Measurements from ENCODE around the gene KCTD6.
A peak's percentile ranks its signal among the peaks of the same experiment; 100 is the strongest.

The KCTD6 gene

GRCh38 chr3:58485801-58486435, 6.0 kb upstream of the KCTD6 start:
- DNase-seq (ENCODE audit: low read depth in 2 of 2) = no peak

- DNase-seq (ENCODE audit: low read depth in 2 of 2) = no peak
These were observed 4.6 kb upstream of the KCTD6 start for GRCh38 chr3:58487140-58487886.

- DNase-seq (ENCODE audit: low read depth in 2 of 2) = no peak
These were observed 2.9 kb upstream of the KCTD6 start for GRCh38 chr3:58488967-58489366.

- no peak for DNase-seq (ENCODE audit: low read depth in 2 of 2)
These were observed 915 bp upstream of the KCTD6 start for GRCh38 chr3:58490860-58491501.

GRCh38 chr3:58492494-58492905, 604 bp downstream of the KCTD6 start:
- DNase-seq (ENCODE audit: low read depth in 2 of 2) = no peak

GRCh38 chr3:58494107-58494506, 2.2 kb downstream of the KCTD6 start:
- DNase-seq (ENCODE audit: low read depth in 2 of 2) = no peak

GRCh38 chr3:58495101-58495500, 3.2 kb downstream of the KCTD6 start:
- peak in 1 of 2 experiments; percentile 27 for DNase-seq (ENCODE audit: low read depth in 2 of 2)

- DNase-seq (ENCODE audit: low read depth in 2 of 2) = no peak
These were observed 4.4 kb downstream of the KCTD6 start for GRCh38 chr3:58496206-58496857.

GRCh38 chr3:58497097-58497496, 5.2 kb downstream of the KCTD6 start:
- DNase-seq (ENCODE audit: low read depth in 2 of 2) = no peak

GRCh38 chr3:58502872-58503271, 11.0 kb downstream of the KCTD6 start:
- no peak for DNase-seq (ENCODE audit: low read depth in 2 of 2)

- DNase-seq (ENCODE audit: low read depth in 2 of 2) = no peak
These were observed 15.6 kb downstream of the KCTD6 start for GRCh38 chr3:58507356-58508078.

- no peak for DNase-seq (ENCODE audit: low read depth in 2 of 2)
These were observed 16.5 kb downstream of the KCTD6 start for GRCh38 chr3:58508437-58508836.

- DNase-seq (ENCODE audit: low read depth in 2 of 2) = no peak
These were observed 22.5 kb downstream of the KCTD6 start for GRCh38 chr3:58514405-58514804.

- no peak for DNase-seq (ENCODE audit: low read depth in 2 of 2)
These were observed 26.4 kb downstream of the KCTD6 start for GRCh38 chr3:58518291-58518789.

GRCh38 chr3:58519668-58520402, 27.9 kb downstream of the KCTD6 start:
- no peak for DNase-seq (ENCODE audit: low read depth in 2 of 2)

GRCh38 chr3:58520403-58521335, 28.8 kb downstream of the KCTD6 start:
- DNase-seq (ENCODE audit: low read depth in 2 of 2) = no peak

GRCh38 chr3:58521336-58521670, 29.4 kb downstream of the KCTD6 start:
- DNase-seq (ENCODE audit: low read depth in 2 of 2) = no peak

GRCh38 chr3:58521917-58522631, 30.2 kb downstream of the KCTD6 start:
- DNase-seq (ENCODE audit: low read depth in 2 of 2) = no peak

GRCh38 chr3:58522759-58523425, 31.0 kb downstream of the KCTD6 start:
- no peak for DNase-seq (ENCODE audit: low read depth in 2 of 2)

All from fibroblast of skin of left quadriceps (primary cell).